ENCODE data around the gene PLAC1. TPM values are rescaled to one million over a fixed set of nuclear protein-coding genes. Genes with fewer than 3 reads are reported as not detected.

Gene PLAC1
- polyA plus RNA-seq, 3 donors from 2014 or later: not detected

GRCh38 chrX:134525086-134525792 is 133.0 kb downstream of the PLAC1 start:
- no peak overlapping the region for H3K27ac Mint-ChIP-seq
- H3K4me3 Mint-ChIP-seq: no peak overlapping the region
- H3K36me3 Mint-ChIP-seq: peaks cover 0 to 3% (median 0%) of the 10 kb centered on the region in 3 donors
- no peak for DNase-seq
- no peaks in the 10 kb centered on the region for H3K9me3 Mint-ChIP-seq
- H3K4me1 Mint-ChIP-seq: peaks cover 7 to 9% of the 10 kb centered on the region in 2 donors
- peaks cover 0 to 5% (median 2%) of the 10 kb centered on the region in 3 donors for H3K27me3 Mint-ChIP-seq (ENCODE audit: low read depth in 3 of 3)

GRCh38 chrX:134524181-134524580 is 134.1 kb downstream of the PLAC1 start:
- Mint-ChIP-seq H3K27ac (no peak overlapping the region), H3K27me3 (ENCODE audit: low read depth in 3 of 3) (peaks cover 1 to 5% (median 2%) of the 10 kb centered on the region in 3 donors), H3K4me3 (no peak overlapping the region), H3K4me1 (peaks cover 7 to 9% of the 10 kb centered on the region in 2 donors), H3K9me3 (no peaks in the 10 kb centered on the region), H3K36me3 (peaks cover 0 to 3% (median 3%) of the 10 kb centered on the region in 3 donors)
- DNase-seq: no peak

- H3K36me3 Mint-ChIP-seq: peaks cover 0 to 3% (median 3%) of the 10 kb centered on the region in 3 donors
- peaks cover 0 to 1% (median 0%) of the 10 kb centered on the region in 3 donors for H3K27me3 Mint-ChIP-seq (ENCODE audit: low read depth in 3 of 3)
- H3K4me3 Mint-ChIP-seq: no peak overlapping the region
- no peaks in the 10 kb centered on the region for H3K9me3 Mint-ChIP-seq
- no peak overlapping the region for H3K27ac Mint-ChIP-seq
- peak in 1 of 3 donors; percentile 10 for DNase-seq
- H3K4me1 Mint-ChIP-seq: peaks cover 7 to 9% of the 10 kb centered on the region in 2 donors
These were observed 137.3 kb downstream of the PLAC1 start for GRCh38 chrX:134520860-134521390.

Other genes with a start within 250 kb of the PLAC1 start
- 10 to 100 TPM; 57.6 to 99.1 (median 74.1) TPM for gene HPRT1, start 198.3 kb downstream of the PLAC1 start, polyA plus RNA-seq
- 1 to 10 TPM; 4.4 to 6.7 (median 5.0) TPM for gene PABIR2, start 138.7 kb upstream of the PLAC1 start, polyA plus RNA-seq